DND-41 (cell line): ENCODE measurements around the gene AMDHD2.

Source experiments
- ATAC-seq: fragments of 200-7000 bp; cut with Tn5 transposase; 3 replicates; pipeline ENCODE4 v1.9.1; 2021; ENCODE audit warnings: low read depth; ENCODE audit not compliant: insufficient read depth
- DNase-seq: peaks from one replicate; pipeline ENCODE4 v3.0.0-alpha.2; 2020
- H2AFZ ChIP-seq: 2 replicates; pipeline ENCODE4 v1.6.0; 2012; ENCODE audit warnings: low read depth, low read length
- H3K27ac ChIP-seq: 2 replicates; pipeline ENCODE4 v1.5.1; 2012; ENCODE audit warnings: low read length, inconsistent platforms
- H3K27me3 ChIP-seq: fragments of 200-600 bp; sonication (generic); 2 replicates; pipeline ENCODE4 v1.6.0; 2012; ENCODE audit warnings: low read length, mild to moderate bottlenecking, inconsistent platforms; ENCODE audit not compliant: insufficient read depth, poor library complexity
- H3K36me3 ChIP-seq: 2 replicates; pipeline ENCODE4 v1.5.1; 2012; ENCODE audit warnings: low read length, inconsistent platforms; ENCODE audit not compliant: insufficient read depth
- H3K4me1 ChIP-seq: 2 replicates; pipeline ENCODE4 v1.5.1; 2012; ENCODE audit warnings: mild to moderate bottlenecking, low read length; ENCODE audit not compliant: insufficient read depth
- H3K4me2 ChIP-seq: 2 replicates; pipeline ENCODE4 v1.6.0; 2012; ENCODE audit warnings: mild to moderate bottlenecking, moderate library complexity, low read length, inconsistent platforms; ENCODE audit not compliant: insufficient read depth
- H3K4me3 ChIP-seq, 2 experiments: fragments of 200-600 bp in 1 of 2; shearing (Covaris generic) in 1 of 2; 2 replicates each; pipeline ENCODE4 v1.5.1; 2012 to 2016; ENCODE audit warnings: inconsistent platforms in 2 of 2, low read length in 2 of 2, mild to moderate bottlenecking in 2 of 2, low read depth in 1 of 2, moderate library complexity in 1 of 2
- H3K79me2 ChIP-seq: 2 replicates; pipeline ENCODE4 v1.6.0; 2012; ENCODE audit warnings: low read length, inconsistent platforms; ENCODE audit not compliant: insufficient read depth
- H3K9ac ChIP-seq: 2 replicates; pipeline ENCODE4 v1.6.0; 2012; ENCODE audit warnings: low read depth, mild to moderate bottlenecking, inconsistent platforms, low read length, moderate library complexity
- H3K9me3 ChIP-seq: 2 replicates; pipeline ENCODE4 v1.5.1; 2012; ENCODE audit warnings: low read length, moderate library complexity, mild to moderate bottlenecking, inconsistent platforms; ENCODE audit not compliant: insufficient read depth, severe bottlenecking
- H4K20me1 ChIP-seq: 2 replicates; pipeline ENCODE4 v1.6.0; 2012; ENCODE audit warnings: low read length; ENCODE audit not compliant: insufficient read depth
- EZH2 ChIP-seq: IDR thresholded peaks from 3 replicates; pipeline ENCODE4 v1.6.1; 2012; ENCODE audit warnings: borderline replicate concordance, low read depth, mild to moderate bottlenecking, moderate library complexity, low read length, inconsistent platforms; ENCODE audit not compliant: severe bottlenecking
- TF ChIP-seq, protein P1 (sequence below): IDR thresholded peaks from 2 replicates; pipeline ENCODE4 v1.5.1; 2012; ENCODE audit warnings: borderline replicate concordance, low read length, moderate library complexity, mild to moderate bottlenecking; ENCODE audit not compliant: poor library complexity, severe bottlenecking; ENCODE audit errors: extremely low read depth

AMDHD2 gene

DNA sequence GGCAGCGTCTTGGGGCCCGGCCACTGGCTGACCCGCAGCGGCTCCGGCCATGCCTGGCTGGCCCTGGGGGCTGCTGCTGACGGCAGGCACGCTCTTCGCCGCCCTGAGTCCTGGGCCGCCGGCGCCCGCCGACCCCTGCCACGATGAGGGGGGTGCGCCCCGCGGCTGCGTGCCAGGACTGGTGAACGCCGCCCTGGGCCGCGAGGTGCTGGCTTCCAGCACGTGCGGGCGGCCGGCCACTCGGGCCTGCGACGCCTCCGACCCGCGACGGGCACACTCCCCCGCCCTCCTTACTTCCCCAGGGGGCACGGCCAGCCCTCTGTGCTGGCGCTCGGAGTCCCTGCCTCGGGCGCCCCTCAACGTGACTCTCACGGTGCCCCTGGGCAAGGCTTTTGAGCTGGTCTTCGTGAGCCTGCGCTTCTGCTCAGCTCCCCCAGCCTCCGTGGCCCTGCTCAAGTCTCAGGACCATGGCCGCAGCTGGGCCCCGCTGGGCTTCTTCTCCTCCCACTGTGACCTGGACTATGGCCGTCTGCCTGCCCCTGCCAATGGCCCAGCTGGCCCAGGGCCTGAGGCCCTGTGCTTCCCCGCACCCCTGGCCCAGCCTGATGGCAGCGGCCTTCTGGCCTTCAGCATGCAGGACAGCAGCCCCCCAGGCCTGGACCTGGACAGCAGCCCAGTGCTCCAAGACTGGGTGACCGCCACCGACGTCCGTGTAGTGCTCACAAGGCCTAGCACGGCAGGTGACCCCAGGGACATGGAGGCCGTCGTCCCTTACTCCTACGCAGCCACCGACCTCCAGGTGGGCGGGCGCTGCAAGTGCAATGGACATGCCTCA lies 48.3 kb upstream of the AMDHD2 start:
- ATAC-seq (no peak), DNase-seq (no peak)
- Histone ChIP-seq H2AFZ (no peak overlapping the region), H3K4me3 (peak overlapping the region in 1 of 2 experiments; percentile 34; a peak in 2 of 4 replicates), H3K27ac (no peak overlapping the region), H4K20me1 (peaks cover 55% of the 10 kb centered on the region), H3K27me3 (peaks cover 41% of the 10 kb centered on the region), H3K4me2 (peak overlapping the region; percentile 80), H3K9ac (peak overlapping the region; percentile 39; the same call in 1 of the 2 replicates), H3K79me2 (peaks cover 20% of the 10 kb centered on the region), H3K36me3 (no peaks in the 10 kb centered on the region; the same call in 1 of the 2 replicates), H3K9me3 (no peaks in the 10 kb centered on the region), H3K4me1 (peaks cover 88% of the 10 kb centered on the region)
- TF ChIP-seq, protein P1, sequence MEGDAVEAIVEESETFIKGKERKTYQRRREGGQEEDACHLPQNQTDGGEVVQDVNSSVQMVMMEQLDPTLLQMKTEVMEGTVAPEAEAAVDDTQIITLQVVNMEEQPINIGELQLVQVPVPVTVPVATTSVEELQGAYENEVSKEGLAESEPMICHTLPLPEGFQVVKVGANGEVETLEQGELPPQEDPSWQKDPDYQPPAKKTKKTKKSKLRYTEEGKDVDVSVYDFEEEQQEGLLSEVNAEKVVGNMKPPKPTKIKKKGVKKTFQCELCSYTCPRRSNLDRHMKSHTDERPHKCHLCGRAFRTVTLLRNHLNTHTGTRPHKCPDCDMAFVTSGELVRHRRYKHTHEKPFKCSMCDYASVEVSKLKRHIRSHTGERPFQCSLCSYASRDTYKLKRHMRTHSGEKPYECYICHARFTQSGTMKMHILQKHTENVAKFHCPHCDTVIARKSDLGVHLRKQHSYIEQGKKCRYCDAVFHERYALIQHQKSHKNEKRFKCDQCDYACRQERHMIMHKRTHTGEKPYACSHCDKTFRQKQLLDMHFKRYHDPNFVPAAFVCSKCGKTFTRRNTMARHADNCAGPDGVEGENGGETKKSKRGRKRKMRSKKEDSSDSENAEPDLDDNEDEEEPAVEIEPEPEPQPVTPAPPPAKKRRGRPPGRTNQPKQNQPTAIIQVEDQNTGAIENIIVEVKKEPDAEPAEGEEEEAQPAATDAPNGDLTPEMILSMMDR = no peak
- no peak for TF ChIP-seq EZH2

DNA sequence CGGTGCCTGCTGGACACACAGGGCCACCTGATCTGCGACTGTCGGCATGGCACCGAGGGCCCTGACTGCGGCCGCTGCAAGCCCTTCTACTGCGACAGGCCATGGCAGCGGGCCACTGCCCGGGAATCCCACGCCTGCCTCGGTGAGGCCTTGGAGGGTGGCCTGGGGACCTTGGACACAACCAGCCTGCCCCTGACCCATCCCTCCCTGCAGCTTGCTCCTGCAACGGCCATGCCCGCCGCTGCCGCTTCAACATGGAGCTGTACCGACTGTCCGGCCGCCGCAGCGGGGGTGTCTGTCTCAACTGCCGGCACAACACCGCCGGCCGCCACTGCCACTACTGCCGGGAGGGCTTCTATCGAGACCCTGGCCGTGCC lies 47.7 kb upstream of the AMDHD2 start:
- H3K27ac ChIP-seq = no peak overlapping the region
- no peak overlapping the region for H2AFZ ChIP-seq
- no peak for DNase-seq
- no peaks in the 10 kb centered on the region for H3K9me3 ChIP-seq
- H3K9ac ChIP-seq = no peak overlapping the region; the same call in 1 of the 2 replicates
- ATAC-seq = no peak
- peak overlapping the region; percentile 80; the same call in 1 of the 2 replicates for H3K4me2 ChIP-seq
- peaks cover 83% of the 10 kb centered on the region for H3K4me1 ChIP-seq
- TF ChIP-seq EZH2 = no peak
- TF ChIP-seq, protein P1 = no peak
- H4K20me1 ChIP-seq = peaks cover 54% of the 10 kb centered on the region
- peaks cover 26% of the 10 kb centered on the region for H3K79me2 ChIP-seq
- H3K4me3 ChIP-seq = no peak overlapping the region
- H3K36me3 ChIP-seq = no peaks in the 10 kb centered on the region; the same call in 1 of the 2 replicates
- H3K27me3 ChIP-seq = peaks cover 41% of the 10 kb centered on the region

DNA sequence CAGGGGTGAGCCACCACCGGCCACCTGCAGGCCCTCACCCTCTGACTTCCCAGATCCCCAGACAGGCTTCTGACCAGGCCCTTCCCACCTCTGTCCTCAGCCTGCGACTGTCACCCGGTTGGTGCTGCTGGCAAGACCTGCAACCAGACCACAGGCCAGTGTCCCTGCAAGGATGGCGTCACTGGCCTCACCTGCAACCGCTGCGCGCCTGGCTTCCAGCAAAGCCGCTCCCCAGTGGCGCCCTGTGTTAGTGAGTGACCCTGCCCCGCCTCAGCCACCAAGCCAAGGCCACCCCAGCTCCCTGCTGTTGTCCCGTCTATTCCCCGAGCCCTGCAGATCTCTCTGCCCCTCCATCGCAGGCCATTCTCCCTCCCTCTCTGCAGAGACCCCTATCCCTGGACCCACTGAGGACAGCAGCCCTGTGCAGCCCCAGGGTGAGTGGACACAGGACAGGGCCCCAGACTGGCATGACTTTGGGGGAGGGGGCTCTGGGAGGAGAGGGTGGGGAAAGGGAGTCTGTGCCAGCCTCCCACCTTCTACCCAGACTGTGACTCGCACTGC lies 47.2 kb upstream of the AMDHD2 start:
- Histone ChIP-seq H2AFZ (no peak overlapping the region), H3K27me3 (peaks cover 38% of the 10 kb centered on the region), H3K27ac (no peak overlapping the region), H3K79me2 (peaks cover 31% of the 10 kb centered on the region), H3K9ac (peak overlapping the region; percentile 97; the same call in 1 of the 2 replicates), H3K9me3 (no peaks in the 10 kb centered on the region), H3K4me3 (peak overlapping the region in 1 of 2 experiments; percentile 96; a peak in 2 of 4 replicates), H3K4me1 (peaks cover 80% of the 10 kb centered on the region), H3K36me3 (no peaks in the 10 kb centered on the region; the same call in 1 of the 2 replicates), H3K4me2 (peak overlapping the region; percentile 80), H4K20me1 (peaks cover 59% of the 10 kb centered on the region)
- ATAC-seq = no peak
- no peak for TF ChIP-seq EZH2
- TF ChIP-seq, protein P1 = no peak
- DNase-seq = no peak
